ENCODE data around the gene SLC12A3.

DNA sequence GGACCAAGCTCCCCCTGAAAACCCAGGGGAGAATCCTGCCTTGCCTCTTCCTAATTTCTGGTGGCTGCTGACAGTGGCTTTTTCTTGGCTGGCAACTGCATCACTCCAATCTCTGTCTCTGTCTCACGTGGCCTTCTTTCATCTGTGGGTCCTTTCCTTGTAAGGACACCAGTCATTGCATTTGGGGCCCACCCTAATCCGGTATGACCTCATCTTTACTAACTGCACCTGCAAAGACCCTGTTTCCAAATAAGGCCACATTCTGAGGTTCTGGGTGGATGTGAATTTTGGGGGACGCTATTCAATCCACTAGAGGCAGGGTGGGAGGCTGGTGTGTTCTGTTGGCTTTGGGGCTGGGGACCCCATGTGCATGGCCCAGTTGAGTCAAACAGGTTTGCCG is 11.0 kb downstream of the SLC12A3 start:
- TF ChIP-seq, protein P1, sequence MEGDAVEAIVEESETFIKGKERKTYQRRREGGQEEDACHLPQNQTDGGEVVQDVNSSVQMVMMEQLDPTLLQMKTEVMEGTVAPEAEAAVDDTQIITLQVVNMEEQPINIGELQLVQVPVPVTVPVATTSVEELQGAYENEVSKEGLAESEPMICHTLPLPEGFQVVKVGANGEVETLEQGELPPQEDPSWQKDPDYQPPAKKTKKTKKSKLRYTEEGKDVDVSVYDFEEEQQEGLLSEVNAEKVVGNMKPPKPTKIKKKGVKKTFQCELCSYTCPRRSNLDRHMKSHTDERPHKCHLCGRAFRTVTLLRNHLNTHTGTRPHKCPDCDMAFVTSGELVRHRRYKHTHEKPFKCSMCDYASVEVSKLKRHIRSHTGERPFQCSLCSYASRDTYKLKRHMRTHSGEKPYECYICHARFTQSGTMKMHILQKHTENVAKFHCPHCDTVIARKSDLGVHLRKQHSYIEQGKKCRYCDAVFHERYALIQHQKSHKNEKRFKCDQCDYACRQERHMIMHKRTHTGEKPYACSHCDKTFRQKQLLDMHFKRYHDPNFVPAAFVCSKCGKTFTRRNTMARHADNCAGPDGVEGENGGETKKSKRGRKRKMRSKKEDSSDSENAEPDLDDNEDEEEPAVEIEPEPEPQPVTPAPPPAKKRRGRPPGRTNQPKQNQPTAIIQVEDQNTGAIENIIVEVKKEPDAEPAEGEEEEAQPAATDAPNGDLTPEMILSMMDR (IDR thresholded peaks at IDR 0.05) = no peak
- TF ChIP-seq EZH2phosphoT487 (IDR thresholded peaks at IDR 0.05) = no peak
